ENCODE data around the gene CAVIN2.

CAVIN2 gene

DNA sequence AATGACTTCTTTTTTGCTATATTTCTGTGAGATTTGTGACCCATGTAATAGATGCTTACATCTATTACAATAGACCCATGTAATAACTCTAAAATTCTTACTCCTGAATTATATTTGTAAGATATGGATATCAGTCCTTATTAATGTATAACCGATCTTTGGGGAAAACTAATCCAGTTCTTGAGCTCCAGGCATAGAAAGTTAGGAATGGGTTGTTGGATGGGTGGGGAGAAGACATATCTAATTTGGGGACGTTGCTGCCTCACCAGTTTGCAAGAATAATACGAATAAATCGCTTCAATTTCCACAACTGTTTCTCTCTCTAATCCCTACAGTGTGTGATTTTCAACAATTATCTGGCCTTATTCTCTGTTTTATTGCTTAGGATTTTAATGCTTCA is 13.5 kb downstream of the CAVIN2 start:
- Histone ChIP-seq H3K18ac (ENCODE audit: low read length) (no peak overlapping the region), H2BK5ac (ENCODE audit: low read depth, low read length, poor library complexity) (no peak overlapping the region), H2AK5ac (ENCODE audit: low read length) (no peak overlapping the region), H3K27me3 (ENCODE audit: insufficient read depth, low read length) (no peaks in the 10 kb centered on the region), H3K9me3 (ENCODE audit: insufficient read depth, low read depth, low read length) (peaks cover 3% of the 10 kb centered on the region), H3K4me1 (ENCODE audit: control insufficient read depth in 1 of 2, insufficient read depth in 2 of 2, low read length in 2 of 2) (peaks cover 0 to 2% of the 10 kb centered on the region in 2 experiments), H3K79me1 (ENCODE audit: low read length) (no peaks in the 10 kb centered on the region), H3K4ac (ENCODE audit: low read depth, low read length) (no peak overlapping the region), H3K4me2 (ENCODE audit: low read length) (no peak overlapping the region), H3K27ac (ENCODE audit: low read depth, low read length) (no peak overlapping the region), H2BK12ac (ENCODE audit: low read length) (no peak overlapping the region), H2BK120ac (ENCODE audit: insufficient read depth, low read length, poor library complexity) (no peak overlapping the region), H3K79me2 (ENCODE audit: control insufficient read depth, insufficient read depth, low read length, poor library complexity) (no peaks in the 10 kb centered on the region), H2AFZ (ENCODE audit: insufficient read depth, low read length, poor library complexity) (no peak overlapping the region), H3K23ac (ENCODE audit: low read length) (no peak overlapping the region), H3K36me3 (ENCODE audit: control insufficient read depth in 1 of 2, insufficient read depth in 2 of 2, low read length in 2 of 2) (no peaks in the 10 kb centered on the region), H3K9ac (ENCODE audit: low read length) (no peak overlapping the region), H3K4me3 (ENCODE audit: low read depth, low read length) (no peak overlapping the region), H4K12ac (ENCODE audit: low read depth, low read length) (no peak overlapping the region), H3K14ac (ENCODE audit: low read length) (no peak overlapping the region), H4K8ac (ENCODE audit: low read depth, low read length) (no peak overlapping the region), H4K91ac (ENCODE audit: low read depth, low read length) (no peak overlapping the region)
- WGBS (ENCODE audit: extremely low coverage, insufficient coverage, insufficient read length) = no CpG with 5 or more reads among the region's 4 CpGs
- DNase-seq = no peak

DNA sequence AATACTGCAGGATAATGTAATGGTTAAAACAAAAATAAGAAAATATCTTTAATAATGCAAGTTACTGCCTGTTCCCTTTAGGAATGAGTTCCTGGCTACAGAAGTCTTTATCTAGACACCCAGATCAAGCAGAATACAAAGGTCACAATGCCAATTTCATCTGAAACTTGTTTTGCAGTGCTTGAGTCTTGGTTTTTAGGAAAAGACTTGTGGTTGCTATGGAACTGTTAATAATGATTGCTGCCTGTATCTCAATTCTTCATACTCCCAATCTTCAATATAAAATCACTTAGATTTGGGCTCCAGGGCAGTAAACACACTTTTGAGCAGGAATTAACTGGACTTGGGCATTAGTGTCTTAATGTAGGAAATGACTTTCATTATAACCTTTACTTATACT is 14.2 kb downstream of the CAVIN2 start:
- H3K18ac ChIP-seq (ENCODE audit: low read length) = no peak overlapping the region

DNA sequence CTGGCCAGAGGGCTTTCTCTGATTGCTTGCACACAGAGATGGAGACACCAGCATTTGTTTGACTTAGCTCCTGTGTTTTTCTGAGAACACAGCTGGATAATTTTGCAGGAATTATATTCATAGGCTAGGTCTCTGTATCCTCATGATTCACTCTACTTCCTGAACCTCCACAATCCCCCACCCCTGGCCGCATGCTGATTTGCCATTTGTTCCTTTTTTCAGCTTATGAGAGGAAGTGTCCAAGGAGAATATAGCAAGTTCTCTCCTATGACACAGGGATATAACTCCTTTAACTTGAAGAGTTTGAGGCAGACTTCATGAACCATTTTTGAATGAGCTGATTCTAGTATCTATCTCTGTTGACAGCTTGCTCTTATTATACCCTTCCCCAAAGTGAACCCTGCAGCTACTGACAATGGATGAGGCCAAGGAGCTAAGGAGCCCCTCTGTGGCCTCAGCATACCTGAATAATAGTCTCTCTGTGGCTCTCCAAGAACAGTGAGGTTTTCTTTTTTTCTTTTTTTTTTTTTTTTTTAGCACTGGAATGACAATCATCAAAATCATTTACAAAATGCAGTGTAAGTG is 15.4 kb downstream of the CAVIN2 start:
- Histone ChIP-seq H4K8ac (ENCODE audit: low read depth, low read length) (no peak overlapping the region), H3K4me3 (ENCODE audit: low read depth, low read length) (no peak overlapping the region), H3K4ac (ENCODE audit: low read depth, low read length) (no peak overlapping the region), H3K4me2 (ENCODE audit: low read length) (no peak overlapping the region), H2BK12ac (ENCODE audit: low read length) (no peak overlapping the region), H3K14ac (ENCODE audit: low read length) (no peak overlapping the region), H3K27ac (ENCODE audit: low read depth, low read length) (no peak overlapping the region), H2BK5ac (ENCODE audit: low read depth, low read length, poor library complexity) (no peak overlapping the region), H4K91ac (ENCODE audit: low read depth, low read length) (no peak overlapping the region), H2BK120ac (ENCODE audit: insufficient read depth, low read length, poor library complexity) (no peak overlapping the region), H2AFZ (ENCODE audit: insufficient read depth, low read length, poor library complexity) (no peak overlapping the region), H3K9me3 (ENCODE audit: insufficient read depth, low read depth, low read length) (peaks cover 3% of the 10 kb centered on the region), H3K79me1 (ENCODE audit: low read length) (no peaks in the 10 kb centered on the region), H3K18ac (ENCODE audit: low read length) (no peak overlapping the region), H3K4me1 (ENCODE audit: control insufficient read depth in 1 of 2, insufficient read depth in 2 of 2, low read length in 2 of 2) (no peaks in the 10 kb centered on the region), H3K36me3 (ENCODE audit: control insufficient read depth in 1 of 2, insufficient read depth in 2 of 2, low read length in 2 of 2) (no peaks in the 10 kb centered on the region), H2AK5ac (ENCODE audit: low read length) (no peak overlapping the region), H3K27me3 (ENCODE audit: insufficient read depth, low read length) (no peaks in the 10 kb centered on the region), H3K79me2 (ENCODE audit: control insufficient read depth, insufficient read depth, low read length, poor library complexity) (no peaks in the 10 kb centered on the region), H4K12ac (ENCODE audit: low read depth, low read length) (no peak overlapping the region), H3K23ac (ENCODE audit: low read length) (no peak overlapping the region), H3K9ac (ENCODE audit: low read length) (no peak overlapping the region)
- no CpG with 5 or more reads among the region's 1 CpG for WGBS (ENCODE audit: extremely low coverage, insufficient coverage, insufficient read length)
- no peak for DNase-seq

More for the DNA sequence above, 14.2 kb downstream of the CAVIN2 start:
- no peak for DNase-seq
- no peak overlapping the region for H3K4ac ChIP-seq (ENCODE audit: low read depth, low read length)
- no peaks in the 10 kb centered on the region for H3K79me2 ChIP-seq (ENCODE audit: control insufficient read depth, insufficient read depth, low read length, poor library complexity)
- H3K36me3 ChIP-seq (ENCODE audit: control insufficient read depth in 1 of 2, insufficient read depth in 2 of 2, low read length in 2 of 2) = no peaks in the 10 kb centered on the region
- peaks cover 3% of the 10 kb centered on the region for H3K9me3 ChIP-seq (ENCODE audit: insufficient read depth, low read depth, low read length)
- peaks cover 0 to 2% of the 10 kb centered on the region in 2 experiments for H3K4me1 ChIP-seq (ENCODE audit: control insufficient read depth in 1 of 2, insufficient read depth in 2 of 2, low read length in 2 of 2)
- no peak overlapping the region for H2BK5ac ChIP-seq (ENCODE audit: low read depth, low read length, poor library complexity)
- H4K8ac ChIP-seq (ENCODE audit: low read depth, low read length) = no peak overlapping the region
- no peak overlapping the region for H2BK120ac ChIP-seq (ENCODE audit: insufficient read depth, low read length, poor library complexity)
- no peaks in the 10 kb centered on the region for H3K79me1 ChIP-seq (ENCODE audit: low read length)
- H3K27me3 ChIP-seq (ENCODE audit: insufficient read depth, low read length) = no peaks in the 10 kb centered on the region
- H3K4me3 ChIP-seq (ENCODE audit: low read depth, low read length) = no peak overlapping the region
- no peak overlapping the region for H3K4me2 ChIP-seq (ENCODE audit: low read length)
- H3K14ac ChIP-seq (ENCODE audit: low read length) = no peak overlapping the region
- no peak overlapping the region for H3K27ac ChIP-seq (ENCODE audit: low read depth, low read length)
- H4K91ac ChIP-seq (ENCODE audit: low read depth, low read length) = no peak overlapping the region
- H3K9ac ChIP-seq (ENCODE audit: low read length) = no peak overlapping the region
- H2AFZ ChIP-seq (ENCODE audit: insufficient read depth, low read length, poor library complexity) = no peak overlapping the region
- H2BK12ac ChIP-seq (ENCODE audit: low read length) = no peak overlapping the region
- no peak overlapping the region for H4K12ac ChIP-seq (ENCODE audit: low read depth, low read length)
- H3K23ac ChIP-seq (ENCODE audit: low read length) = no peak overlapping the region
- H2AK5ac ChIP-seq (ENCODE audit: low read length) = no peak overlapping the region

DNA sequence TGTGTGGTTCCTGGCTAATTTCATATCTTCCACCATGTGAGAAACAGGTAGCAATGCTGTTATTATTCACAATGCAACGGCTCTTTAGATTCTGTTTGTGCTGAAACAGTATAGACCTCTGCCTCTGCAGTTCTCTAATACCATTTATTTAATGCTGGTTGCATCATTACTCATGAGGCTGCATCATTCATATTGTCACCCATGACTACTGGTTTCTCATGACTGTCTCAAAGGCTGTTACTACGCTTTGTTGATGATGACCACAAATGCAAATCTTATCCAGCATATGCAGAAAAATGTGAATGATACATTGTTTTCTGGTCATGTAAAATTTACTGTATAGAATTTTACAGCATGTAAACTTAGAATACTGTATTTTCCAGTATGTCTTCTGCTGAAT is 22.5 kb downstream of the CAVIN2 start:
- H3K79me1 ChIP-seq (ENCODE audit: low read length) = no peaks in the 10 kb centered on the region
- no peaks in the 10 kb centered on the region for H3K9me3 ChIP-seq (ENCODE audit: insufficient read depth, low read depth, low read length)
- no CpG with 5 or more reads among the region's 2 CpGs for WGBS (ENCODE audit: extremely low coverage, insufficient coverage, insufficient read length)
- H3K4me1 ChIP-seq (ENCODE audit: control insufficient read depth in 1 of 2, insufficient read depth in 2 of 2, low read length in 2 of 2) = no peaks in the 10 kb centered on the region
- H3K4me2 ChIP-seq (ENCODE audit: low read length) = no peak overlapping the region
- H2BK5ac ChIP-seq (ENCODE audit: low read depth, low read length, poor library complexity) = no peak overlapping the region
- no peak overlapping the region for H2AK5ac ChIP-seq (ENCODE audit: low read length)
- no peak overlapping the region for H3K27ac ChIP-seq (ENCODE audit: low read depth, low read length)
- H3K18ac ChIP-seq (ENCODE audit: low read length) = no peak overlapping the region
- no peak overlapping the region for H3K9ac ChIP-seq (ENCODE audit: low read length)
- H3K4me3 ChIP-seq (ENCODE audit: low read depth, low read length) = no peak overlapping the region
- H3K27me3 ChIP-seq (ENCODE audit: insufficient read depth, low read length) = no peaks in the 10 kb centered on the region
- DNase-seq = no peak
- no peaks in the 10 kb centered on the region for H3K79me2 ChIP-seq (ENCODE audit: control insufficient read depth, insufficient read depth, low read length, poor library complexity)
- H2BK120ac ChIP-seq (ENCODE audit: insufficient read depth, low read length, poor library complexity) = no peak overlapping the region
- H3K23ac ChIP-seq (ENCODE audit: low read length) = no peak overlapping the region
- no peak overlapping the region for H3K4ac ChIP-seq (ENCODE audit: low read depth, low read length)
- H4K8ac ChIP-seq (ENCODE audit: low read depth, low read length) = no peak overlapping the region
- no peak overlapping the region for H3K14ac ChIP-seq (ENCODE audit: low read length)
- no peak overlapping the region for H2AFZ ChIP-seq (ENCODE audit: insufficient read depth, low read length, poor library complexity)
- H4K91ac ChIP-seq (ENCODE audit: low read depth, low read length) = no peak overlapping the region
- H2BK12ac ChIP-seq (ENCODE audit: low read length) = no peak overlapping the region
- H3K36me3 ChIP-seq (ENCODE audit: control insufficient read depth in 1 of 2, insufficient read depth in 2 of 2, low read length in 2 of 2) = no peaks in the 10 kb centered on the region
- no peak overlapping the region for H4K12ac ChIP-seq (ENCODE audit: low read depth, low read length)

Measured in trophoblast cell (in vitro differentiated cells and primary cell).